HG03045 (cell line): ENCODE measurements around the gene CIB4.

Experiments
- ATAC-seq: cut with Tn5 transposase; IDR thresholded peaks from one replicate; pipeline ENCODE4 v1.9.1; 2021; ENCODE audit warnings: mild to moderate bottlenecking, moderate library complexity; ENCODE audit not compliant: unreplicated experiment

CIB4 gene

GRCh38 chr2:26584656-26585055 lies 56.5 kb downstream of the CIB4 start:
- ATAC-seq = no peak

DNA sequence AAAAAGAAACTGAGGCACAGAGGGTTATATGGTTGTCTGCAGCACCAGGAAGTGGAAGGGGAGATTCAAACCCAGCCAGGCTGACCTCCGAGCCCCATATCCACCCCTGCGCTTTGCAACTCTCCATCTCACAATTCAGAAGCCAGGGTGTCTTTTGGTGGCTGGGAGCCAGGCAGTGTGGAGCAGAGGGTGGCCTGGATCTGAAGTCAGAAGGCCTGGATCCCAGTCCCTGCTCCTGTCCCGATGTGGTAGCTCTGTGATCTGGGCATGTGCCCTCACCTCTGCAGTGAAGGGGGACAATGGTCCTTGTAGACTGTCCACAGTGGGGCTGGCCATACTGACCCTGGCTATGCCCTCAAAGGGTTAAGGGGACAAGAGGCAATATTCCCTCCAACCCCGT lies 57.0 kb downstream of the CIB4 start:
- ATAC-seq = no peak

GRCh38 chr2:26583381-26583911 lies 57.7 kb downstream of the CIB4 start:
- ATAC-seq = no peak

DNA sequence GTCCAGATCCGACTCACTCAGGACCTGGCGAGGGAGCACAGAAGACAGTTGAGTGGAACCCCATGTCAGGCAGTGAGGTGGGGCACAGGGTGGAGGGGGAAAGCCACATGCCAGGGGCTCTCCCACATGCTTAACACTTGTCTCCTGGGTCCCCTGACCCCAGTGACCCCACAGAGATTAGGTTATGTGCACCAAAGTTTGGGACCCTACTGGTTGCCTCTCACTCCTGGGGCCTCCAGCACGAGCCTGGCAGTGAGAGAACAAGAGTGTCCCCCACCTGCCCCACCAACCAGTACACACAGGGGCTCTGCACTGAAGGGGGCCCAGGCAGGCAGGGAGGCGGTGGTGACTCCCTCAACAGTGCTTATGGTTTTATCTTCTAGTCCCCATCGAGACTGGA lies 58.3 kb downstream of the CIB4 start:
- ATAC-seq = no peak

GRCh38 chr2:26581991-26582842 lies 58.9 kb downstream of the CIB4 start:
- ATAC-seq = no peak

DNA sequence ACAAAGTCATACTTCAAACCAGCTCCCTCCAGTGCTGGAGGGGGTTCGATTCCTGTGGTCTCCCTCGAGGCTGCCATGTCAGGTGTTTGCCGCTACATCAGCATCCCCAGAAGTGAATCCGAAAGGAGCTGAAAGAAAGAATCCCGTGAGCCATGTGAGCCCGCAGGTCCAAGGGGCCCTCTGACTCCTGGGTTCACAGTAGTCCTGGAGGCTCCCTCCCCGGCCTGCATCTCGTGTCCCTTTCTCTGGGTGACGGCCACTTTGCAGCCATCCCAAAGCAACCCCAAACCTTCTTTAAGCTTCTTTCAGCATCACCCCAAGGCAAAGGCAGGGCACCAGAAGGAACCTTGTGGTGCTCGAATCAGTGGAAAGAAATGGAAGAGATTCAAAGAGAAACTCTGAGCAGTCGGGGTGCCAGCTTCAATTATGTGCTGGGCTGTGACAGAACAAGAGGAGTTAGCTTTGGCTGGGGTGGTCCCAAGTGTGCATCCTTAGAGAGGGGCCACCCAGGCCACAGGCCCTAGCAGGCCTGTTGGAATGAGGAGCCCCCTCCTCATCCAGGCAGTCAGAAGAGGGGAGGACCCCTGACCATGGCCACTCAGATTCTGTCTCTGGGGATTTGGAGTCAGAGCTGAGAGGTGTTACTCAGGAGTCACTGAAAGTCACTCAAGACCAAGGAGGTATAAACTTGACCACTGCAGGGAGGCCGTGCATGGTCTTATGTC lies 59.7 kb downstream of the CIB4 start:
- no peak for ATAC-seq

DNA sequence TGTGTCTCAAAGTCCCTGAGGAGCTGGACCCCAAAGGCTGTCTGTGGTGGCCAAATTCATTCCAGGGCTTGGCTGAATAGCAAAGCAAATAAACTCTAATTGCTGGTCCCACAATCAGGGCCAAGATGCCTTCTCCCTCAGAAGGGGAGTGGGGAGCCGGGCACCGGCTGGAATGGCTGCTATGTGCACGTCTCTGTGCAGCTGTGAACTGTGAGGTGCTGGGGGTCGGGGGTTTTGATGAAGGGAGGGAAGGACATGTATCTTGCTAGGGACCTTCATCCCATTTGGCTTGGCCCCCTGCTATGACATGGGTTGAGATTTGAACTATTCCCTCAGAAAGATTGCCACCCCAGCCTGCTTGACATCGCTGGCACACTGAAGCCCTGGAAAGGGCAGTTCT lies 60.4 kb downstream of the CIB4 start:
- ATAC-seq = no peak

DNA sequence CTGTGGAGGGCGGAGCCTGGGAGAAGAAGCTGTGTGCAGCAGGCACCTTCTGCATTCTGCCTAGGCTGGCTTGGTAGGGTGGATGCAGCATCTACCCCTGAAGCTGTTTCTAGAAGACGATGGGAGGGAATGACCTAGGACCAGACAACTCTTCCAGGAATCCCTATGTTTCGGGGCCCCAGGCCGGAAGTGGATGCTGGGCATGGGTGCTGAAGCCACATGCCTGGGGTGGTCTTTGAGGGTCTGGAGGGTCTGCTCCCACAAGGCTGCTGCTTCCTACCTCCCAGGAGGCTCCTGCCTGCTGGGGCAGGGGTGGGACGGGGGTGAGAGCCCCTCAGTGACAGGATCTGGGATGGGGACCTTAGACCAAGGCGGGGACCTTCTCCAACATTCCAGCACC lies 61.0 kb downstream of the CIB4 start:
- ATAC-seq = no peak

DNA sequence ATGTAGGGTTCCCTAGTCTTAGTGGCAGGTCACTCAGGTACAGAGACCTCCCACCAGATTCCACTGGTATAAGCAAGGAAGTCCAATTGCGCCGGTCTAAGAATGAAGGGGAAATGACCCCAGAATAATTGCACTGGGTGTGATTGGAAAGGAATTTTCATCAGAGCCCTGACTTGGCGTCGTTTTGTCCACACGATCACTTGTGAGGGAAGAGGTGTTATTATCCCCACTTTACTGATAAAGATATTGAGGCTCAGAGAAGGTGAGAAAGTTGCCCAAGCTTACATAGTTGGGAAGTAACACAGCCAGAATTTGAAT lies 61.5 kb downstream of the CIB4 start:
- no peak for ATAC-seq

DNA sequence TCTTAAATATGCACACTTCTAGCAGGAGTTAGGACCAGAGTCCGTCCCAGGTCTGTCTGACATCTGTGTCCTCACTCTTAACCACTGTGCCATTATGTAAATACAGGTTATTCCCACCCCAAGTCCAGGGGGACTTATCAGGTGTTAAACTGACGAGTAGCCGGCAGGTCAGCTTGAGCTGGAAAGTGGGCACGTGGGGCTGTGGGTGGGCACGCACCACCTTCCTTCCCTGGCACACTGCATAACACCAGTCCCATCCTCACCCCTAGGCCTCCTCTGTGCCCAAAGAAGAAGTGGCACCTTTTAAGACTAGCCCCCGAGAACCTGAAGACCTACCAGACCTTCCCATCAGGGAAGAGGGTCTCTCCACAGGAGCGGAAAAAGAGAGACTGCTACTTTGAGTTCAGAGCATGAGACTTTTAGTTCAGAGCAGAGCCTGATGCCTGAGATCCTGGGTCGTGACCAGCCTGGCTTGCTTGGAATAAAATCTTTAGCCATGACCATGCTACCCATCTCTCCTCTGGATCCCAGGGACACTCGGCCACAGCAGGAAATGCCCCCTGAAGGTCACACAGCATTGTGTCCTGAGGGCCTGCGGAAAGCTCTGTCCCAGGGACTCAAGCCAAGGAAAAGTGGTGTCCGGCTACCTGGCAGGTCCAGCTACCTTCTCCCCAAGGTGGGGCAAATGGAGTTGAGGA lies 62.0 kb downstream of the CIB4 start:
- no peak for ATAC-seq

- no peak for ATAC-seq
Measured at GRCh38 chr2:26578581-26578980, 62.6 kb downstream of the CIB4 start.

DNA sequence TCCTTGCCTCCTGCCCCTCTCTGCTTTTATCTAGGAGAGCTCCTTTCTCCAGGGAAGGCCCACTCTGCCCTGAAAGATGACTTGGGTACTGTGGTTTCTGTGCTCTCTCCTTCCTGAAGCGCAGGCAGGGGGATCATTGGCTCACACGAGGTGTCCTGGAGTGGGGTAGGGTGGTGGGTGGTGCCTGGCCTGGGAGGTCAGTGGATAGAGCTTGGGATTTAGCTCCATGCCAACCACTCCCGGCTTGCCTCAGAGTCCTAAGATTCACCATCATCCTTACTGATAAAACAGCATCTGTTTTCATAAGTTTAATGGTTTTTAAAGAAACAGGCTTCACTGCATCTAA lies 63.1 kb downstream of the CIB4 start:
- no peak for ATAC-seq

GRCh38 chr2:26577442-26578112 lies 63.6 kb downstream of the CIB4 start:
- ATAC-seq = no peak

DNA sequence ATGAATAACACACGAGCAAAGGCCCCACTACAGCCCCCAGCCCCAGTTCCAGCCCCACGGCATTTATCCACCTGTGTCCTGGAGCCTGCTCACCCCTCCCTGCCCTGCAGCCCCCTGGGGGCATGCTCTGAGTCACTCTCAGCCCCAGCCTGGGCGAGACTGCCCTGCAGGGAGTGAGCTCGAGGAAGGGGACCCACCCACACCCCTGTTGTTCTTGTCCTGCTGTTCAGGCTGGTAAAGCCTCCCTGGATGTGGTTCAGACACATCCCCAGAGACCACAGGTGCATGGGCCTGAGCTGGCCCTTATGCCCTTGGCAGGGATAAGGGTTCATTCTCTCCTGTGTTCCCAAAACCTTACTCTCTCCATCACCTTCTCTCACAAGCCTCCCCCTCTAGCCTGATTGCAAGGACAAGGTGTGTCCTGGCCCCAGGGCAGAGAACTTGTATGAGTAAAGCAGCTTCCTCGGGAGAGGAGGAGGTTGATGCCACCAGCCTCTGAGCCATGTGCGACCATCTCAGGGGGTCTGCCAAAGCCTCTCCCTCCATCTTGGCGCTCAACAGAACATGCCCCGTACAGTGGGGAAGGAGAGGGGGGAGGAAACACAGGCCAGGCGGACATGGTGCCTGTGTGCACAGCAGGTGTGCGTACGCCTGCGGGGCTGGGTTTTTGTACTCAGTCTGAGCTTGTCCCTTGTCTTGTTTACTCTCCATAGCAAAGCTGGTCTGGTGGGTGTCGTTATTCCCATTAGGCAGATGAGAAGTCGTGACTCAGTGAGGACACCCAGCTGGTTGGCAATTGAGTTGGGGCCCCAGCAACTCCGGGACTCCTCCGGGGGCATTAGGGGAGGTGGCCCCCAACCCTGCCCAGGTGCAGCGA lies 64.4 kb downstream of the CIB4 start:
- ATAC-seq = no peak

- no peak for ATAC-seq
Measured at GRCh38 chr2:26575836-26576564, 65.2 kb downstream of the CIB4 start.

DNA sequence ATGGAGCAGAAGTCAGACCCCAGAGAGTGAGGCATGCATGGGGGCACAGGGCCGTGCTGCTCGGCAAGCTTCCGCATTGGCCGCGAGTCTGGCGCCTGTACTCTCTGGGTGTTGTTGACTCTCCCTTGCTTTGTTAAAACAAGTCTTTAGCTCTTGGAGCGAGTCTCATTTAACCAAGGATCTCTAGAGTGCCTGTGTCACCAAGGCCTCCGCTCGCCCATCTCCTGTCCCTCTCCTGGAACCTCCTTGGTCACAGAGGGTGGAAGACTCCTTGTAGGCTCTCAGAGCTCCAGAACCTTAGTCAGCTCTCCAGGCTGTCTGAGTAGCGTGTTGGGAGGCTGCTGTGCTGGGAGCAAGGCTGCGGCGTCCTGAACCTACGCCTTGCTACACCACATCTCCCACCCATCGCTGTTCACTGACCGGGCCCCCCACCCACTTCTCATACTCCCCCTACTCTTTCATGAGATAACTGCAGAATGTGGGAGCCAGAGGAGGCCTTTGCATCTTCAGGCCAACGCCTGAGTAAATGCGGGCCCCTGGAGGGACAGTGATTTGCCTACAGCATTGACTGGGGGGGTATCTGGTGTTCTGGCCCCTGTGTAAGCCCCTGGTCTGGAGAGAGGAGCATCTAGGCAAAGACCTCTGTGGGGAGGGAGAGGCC lies 66.1 kb downstream of the CIB4 start:
- no peak for ATAC-seq

DNA sequence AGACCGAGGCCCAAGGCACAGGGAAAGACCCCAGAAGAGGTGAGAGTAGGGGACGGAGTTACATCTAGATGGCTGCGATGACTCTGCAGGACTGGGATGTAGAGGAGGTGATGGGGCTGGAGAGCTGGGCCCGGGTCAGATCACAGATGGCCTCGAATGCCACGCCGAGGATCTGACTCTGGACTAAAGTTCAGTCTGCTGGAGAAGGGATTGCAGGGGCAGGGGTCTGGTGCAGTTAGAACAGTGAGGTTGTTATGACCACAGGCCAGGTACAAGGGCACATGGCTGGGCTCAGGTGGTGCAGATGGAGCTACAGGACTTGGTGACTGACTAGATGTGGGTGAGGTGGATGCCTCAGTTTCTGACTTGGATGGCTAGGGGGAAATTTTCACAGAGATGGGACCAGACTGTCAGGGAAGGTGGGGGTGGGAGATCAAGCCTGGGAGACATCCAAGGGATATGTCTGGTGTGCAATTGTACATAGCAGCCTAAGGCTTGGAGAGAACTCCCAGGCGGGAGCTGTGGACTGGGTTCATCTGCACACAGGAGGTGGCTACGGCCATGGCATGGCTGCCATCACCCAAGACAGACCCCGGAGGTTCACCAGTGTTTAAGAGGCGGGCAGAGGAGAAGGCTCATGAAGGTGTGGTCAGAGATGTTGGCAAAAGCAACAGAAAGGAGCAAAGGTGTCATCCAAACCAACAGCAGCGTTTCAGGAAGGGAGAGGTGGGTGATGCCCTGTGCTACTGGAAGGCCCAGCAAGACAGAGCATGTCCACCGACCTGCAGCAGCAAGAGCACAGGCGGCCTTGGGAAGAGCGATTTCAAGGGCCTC lies 66.9 kb downstream of the CIB4 start:
- no peak for ATAC-seq

DNA sequence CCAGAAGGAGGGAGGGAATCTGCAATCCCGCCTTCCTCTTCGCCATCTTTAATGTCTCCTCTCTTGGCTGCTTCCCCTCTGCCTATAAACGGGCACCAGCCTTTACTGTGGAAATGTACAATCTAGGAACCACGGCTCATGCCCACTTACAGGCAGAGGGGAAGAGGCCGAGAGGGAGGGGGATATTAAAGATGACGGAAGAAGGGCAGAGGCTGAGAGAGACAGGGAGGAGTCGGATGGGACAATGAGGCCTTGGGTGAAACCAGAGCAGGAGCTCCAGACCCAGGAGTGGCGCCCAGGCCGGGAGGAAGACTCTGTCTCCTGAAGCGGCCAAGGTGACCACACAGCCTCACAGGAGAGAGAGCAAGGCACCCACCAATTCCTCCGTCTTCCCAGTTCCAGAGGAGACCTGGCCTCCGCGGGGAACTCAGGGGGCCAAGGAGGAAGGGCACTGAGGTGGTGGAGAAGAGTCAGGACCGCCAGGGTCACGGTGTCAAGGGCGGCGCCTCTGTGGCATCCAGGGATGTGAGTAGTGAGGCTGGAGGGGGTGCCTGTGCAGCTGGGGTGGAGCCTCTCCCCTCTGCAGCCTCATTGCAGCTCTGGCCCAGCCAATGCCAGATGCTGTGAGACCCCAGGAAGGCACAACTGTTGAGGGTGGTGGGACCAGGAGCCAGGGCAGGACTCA lies 67.8 kb downstream of the CIB4 start:
- no peak for ATAC-seq
